Colonic mucosa (tissue), 4 donors: ENCODE data around the gene RUNX3. TPM values are rescaled to one million over a fixed set of nuclear protein-coding genes. Genes with fewer than 3 reads are reported as not detected.

ENCODE experiments used
- DNase-seq: peaks from one replicate; pipeline ENCODE4 v3.0.0-alpha.2; 2020
- H3K27ac ChIP-seq: fragments of 200-600 bp; one replicate; pipeline ENCODE4 v1.8.0; 2021
- H3K27me3 ChIP-seq: fragments of 200-600 bp; one replicate; pipeline ENCODE4 v1.8.0; 2021
- H3K36me3 ChIP-seq: fragments of 200-600 bp; one replicate; pipeline ENCODE4 v1.8.0; 2021
- H3K4me1 ChIP-seq: fragments of 200-600 bp; one replicate; pipeline ENCODE4 v1.8.0; 2021; ENCODE audit warnings: mild to moderate bottlenecking
- H3K4me3 ChIP-seq: fragments of 200-600 bp; one replicate; pipeline ENCODE4 v1.8.0; 2021
- H3K9ac ChIP-seq, 2 donors: one replicate each; pipeline ENCODE4 v1.7.0; 2013; ENCODE audit warnings: control low read depth in 2 of 2, low read depth in 2 of 2, low read length in 2 of 2
- H3K9me3 ChIP-seq: fragments of 200-600 bp; one replicate; pipeline ENCODE4 v1.8.0; 2021
- intact Hi-C: fragments of 100-400 bp; cut with DNase I; formaldehyde crosslinking; loops from one replicate; pipeline ENCODE4 v1.14.1; 2022
- total RNA-seq, 2 donors: library from RNA; stranded (reverse); fragmentation: NEBNext Ultra II Directional in 1 of 2; extraction: Animal tissue kit (Norgen Biotek cat#: 25700) in 1 of 2; gene quantifications; one replicate each; pipeline ENCODE4 v1.2.1, GENCODE V29; 2021
- TF ChIP-seq, protein P1 (sequence below): fragments of 200-600 bp; IDR thresholded peaks from one replicate; pipeline ENCODE4 v1.8.0; 2022; ENCODE audit warnings: antibody characterized with exemption, mild to moderate bottlenecking
- donor health status: healthy.
- donor health status: DM: no; HTN: no; CAD: no.
- donor health status: DM: no; HTN: no; CAD: no.

RUNX3 gene
- total RNA-seq, 2 donors from 2014 or later: 1.6 to 3.2 TPM

DNA sequence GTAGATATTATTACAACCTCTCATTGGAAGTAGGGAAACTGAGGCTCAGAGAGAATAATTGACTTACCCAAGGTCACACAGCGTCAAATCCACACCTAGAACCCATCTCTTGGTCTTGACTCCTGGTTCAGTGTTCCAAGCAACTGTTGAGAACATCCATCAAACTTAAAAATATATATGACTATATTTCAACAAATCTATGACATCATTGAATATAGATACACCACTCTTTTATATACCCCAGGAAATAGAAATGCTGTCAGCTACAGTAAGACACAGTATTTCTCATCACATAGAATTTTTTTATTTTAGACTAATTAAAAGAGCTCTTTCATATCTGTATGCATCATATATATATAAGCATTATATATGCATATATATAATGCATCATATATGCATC, 56.9 kb downstream of the RUNX3 start:
- TF ChIP-seq, protein P1, sequence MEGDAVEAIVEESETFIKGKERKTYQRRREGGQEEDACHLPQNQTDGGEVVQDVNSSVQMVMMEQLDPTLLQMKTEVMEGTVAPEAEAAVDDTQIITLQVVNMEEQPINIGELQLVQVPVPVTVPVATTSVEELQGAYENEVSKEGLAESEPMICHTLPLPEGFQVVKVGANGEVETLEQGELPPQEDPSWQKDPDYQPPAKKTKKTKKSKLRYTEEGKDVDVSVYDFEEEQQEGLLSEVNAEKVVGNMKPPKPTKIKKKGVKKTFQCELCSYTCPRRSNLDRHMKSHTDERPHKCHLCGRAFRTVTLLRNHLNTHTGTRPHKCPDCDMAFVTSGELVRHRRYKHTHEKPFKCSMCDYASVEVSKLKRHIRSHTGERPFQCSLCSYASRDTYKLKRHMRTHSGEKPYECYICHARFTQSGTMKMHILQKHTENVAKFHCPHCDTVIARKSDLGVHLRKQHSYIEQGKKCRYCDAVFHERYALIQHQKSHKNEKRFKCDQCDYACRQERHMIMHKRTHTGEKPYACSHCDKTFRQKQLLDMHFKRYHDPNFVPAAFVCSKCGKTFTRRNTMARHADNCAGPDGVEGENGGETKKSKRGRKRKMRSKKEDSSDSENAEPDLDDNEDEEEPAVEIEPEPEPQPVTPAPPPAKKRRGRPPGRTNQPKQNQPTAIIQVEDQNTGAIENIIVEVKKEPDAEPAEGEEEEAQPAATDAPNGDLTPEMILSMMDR: no peak
- Histone ChIP-seq H3K9me3 (no peaks in the 10 kb centered on the region), H3K9ac (no peak overlapping the region), H3K27me3 (no peaks in the 10 kb centered on the region), H3K4me3 (no peak overlapping the region), H3K27ac (no peak overlapping the region), H3K36me3 (no peaks in the 10 kb centered on the region), H3K4me1 (no peaks in the 10 kb centered on the region)
- DNase-seq: no peak
- intact Hi-C loops: no loop called here

DNA sequence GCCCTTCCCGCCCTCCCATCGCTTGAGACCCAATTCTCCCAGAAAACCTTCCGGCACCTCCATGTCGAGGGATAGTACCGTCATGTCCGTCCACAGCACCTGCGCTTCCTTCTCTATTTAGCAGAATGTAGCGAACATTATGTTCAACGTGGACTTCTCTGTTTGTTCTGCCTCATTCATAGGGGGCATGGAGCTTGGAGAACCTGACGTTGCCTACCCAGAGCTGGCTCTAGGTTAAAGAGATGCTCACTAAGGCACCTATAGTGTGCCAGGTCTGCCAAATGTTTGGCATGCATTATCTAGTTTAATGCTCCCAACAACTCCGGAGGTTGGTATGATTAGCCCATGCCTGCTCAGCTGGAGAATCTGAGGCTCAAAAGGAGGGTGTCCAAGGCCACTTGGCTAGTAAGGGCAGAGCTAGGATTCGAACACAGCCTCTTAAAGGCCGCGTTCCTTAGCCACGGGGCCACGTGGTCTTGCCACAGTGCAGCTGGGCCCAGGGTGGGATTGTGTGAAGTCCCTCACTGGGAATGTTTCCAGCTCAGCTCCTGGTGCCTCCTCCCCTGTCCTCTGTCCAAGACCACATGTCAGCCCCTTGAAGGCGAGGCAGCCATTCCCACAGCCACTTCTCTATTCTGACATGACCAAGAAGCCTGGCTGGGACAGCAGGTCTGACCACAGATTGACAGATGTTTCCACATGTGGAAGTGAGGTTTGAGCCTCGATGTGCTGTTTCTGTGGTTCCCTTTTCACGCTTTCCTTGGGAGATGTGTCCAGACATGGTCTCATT, 57.8 kb downstream of the RUNX3 start:
- intact Hi-C loops: no loop called here
- DNase-seq: peak; percentile 20
- H3K36me3 ChIP-seq: no peaks in the 10 kb centered on the region
- H3K9me3 ChIP-seq: no peaks in the 10 kb centered on the region
- TF ChIP-seq, protein P1: no peak
- H3K27ac ChIP-seq: no peak overlapping the region
- H3K9ac ChIP-seq: no peak overlapping the region
- no peaks in the 10 kb centered on the region for H3K4me1 ChIP-seq
- no peaks in the 10 kb centered on the region for H3K27me3 ChIP-seq
- H3K4me3 ChIP-seq: no peak overlapping the region

DNA sequence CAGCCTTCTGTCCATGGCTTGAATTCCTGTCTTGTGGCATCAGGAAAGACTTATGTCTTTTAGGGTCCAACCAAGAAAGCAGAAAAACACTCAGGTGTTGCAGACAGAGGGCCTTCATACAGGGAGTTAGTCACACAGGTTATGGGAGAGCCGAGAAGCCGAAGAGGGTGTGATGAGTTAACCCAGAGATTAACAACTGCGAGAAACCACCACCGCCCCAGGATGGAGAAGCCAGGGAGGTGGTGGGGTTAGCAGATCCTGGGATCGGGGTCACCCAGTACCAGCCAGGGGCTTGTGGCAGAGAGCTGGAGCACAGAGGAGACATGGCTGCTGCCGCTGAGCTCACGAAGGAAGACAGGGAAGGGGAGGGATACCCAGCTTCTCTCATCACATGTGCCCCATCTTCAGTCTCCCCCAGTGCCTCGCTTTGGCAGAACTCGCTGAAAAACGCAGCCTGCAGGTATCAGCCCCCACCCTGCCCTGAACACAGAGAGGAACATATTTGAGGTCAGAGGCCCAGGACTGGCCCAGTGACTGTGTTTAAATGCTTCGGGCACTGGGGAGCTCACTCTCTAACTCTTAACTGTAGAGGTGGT, 58.7 kb downstream of the RUNX3 start:
- Histone ChIP-seq H3K9ac (no peak overlapping the region), H3K27me3 (no peaks in the 10 kb centered on the region), H3K4me1 (no peaks in the 10 kb centered on the region), H3K27ac (no peak overlapping the region), H3K36me3 (no peaks in the 10 kb centered on the region), H3K4me3 (no peak overlapping the region), H3K9me3 (no peaks in the 10 kb centered on the region)
- intact Hi-C loops: no loop called here
- TF ChIP-seq, protein P1: no peak
- peak; percentile 16 for DNase-seq

DNA sequence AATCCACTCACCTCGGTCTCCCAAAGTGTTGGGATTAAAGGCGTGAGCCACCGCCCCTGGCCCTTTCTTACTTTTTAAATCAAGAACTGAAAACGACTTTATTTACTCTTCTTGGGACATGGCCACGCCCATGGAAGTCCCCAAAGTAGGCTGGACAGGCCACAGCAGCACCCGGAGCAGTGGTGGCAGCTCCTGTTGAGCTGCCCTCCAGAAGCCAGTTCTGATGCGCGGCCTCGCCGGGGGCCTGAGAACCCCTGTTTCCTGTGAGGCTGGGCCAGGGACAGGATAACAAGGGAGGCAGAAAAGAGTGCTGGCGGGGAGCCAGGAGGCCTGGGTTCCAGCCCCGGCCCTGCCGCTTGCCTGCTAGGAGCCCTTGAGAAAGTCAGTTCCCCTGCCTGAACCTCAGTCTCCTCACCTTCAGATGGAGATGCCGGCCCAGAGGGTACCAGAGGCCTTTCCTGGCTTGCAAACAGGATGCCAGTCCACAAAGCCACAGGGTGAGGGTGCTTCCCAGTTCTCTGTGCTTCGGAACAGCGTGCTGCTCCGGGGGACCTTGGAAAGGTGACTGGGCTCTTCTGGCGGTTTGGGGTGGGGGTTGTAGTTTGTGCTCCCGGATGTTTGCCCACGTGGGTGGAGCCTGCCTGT, 59.4 kb downstream of the RUNX3 start:
- Histone ChIP-seq H3K4me3 (no peak overlapping the region), H3K4me1 (no peaks in the 10 kb centered on the region), H3K27me3 (no peaks in the 10 kb centered on the region), H3K27ac (no peak overlapping the region), H3K9ac (no peak overlapping the region), H3K36me3 (no peaks in the 10 kb centered on the region), H3K9me3 (no peaks in the 10 kb centered on the region)
- DNase-seq: peak; percentile 21
- intact Hi-C loops: no loop called here
- TF ChIP-seq, protein P1: no peak

DNA sequence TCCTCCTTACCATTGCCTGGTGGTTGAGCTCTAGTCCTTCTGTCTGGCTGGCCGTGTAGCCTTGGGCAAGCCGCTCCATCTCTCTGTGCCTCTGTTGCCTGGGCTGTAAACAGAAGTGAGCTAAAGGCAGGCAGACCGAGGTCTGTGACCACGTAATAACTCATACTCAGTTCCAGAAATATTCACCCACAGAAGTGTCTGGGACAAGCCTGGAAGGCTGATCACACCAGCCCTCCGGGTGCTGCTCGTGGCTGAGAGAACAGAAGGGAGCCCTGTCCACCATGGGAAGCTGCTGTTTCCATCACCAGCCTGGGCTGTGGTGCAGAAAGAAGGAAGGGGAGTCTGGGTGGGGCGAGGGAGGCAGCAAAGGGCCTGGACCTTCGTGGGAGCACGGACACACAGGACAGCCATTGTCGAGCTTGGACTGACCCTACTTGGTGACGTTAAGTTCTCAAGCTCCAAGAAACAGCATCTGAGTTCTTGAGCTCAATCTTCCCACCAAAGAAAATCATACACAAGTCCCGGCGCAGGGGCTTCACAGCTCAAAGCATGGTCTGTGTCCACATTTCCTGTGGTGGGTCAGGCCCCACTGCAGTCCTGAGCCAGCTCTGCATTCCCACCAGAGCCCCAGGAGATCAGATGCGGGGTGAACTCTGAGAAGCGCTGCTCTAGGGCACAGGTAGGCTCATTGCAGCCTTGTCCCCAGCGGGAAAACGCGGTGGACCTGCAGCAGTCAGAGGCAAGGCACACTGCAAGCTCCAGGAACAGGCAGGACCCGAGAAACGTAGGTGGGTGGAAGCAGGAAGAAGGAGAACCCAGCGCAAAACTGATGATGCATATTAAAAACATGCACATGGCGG, 61.8 kb downstream of the RUNX3 start:
- peak; percentile 15 for DNase-seq
- H3K4me1 ChIP-seq: no peaks in the 10 kb centered on the region
- no peak overlapping the region for H3K27ac ChIP-seq
- intact Hi-C loops: no loop called here
- TF ChIP-seq, protein P1: no peak
- H3K36me3 ChIP-seq: no peaks in the 10 kb centered on the region
- H3K4me3 ChIP-seq: no peak overlapping the region
- no peak overlapping the region for H3K9ac ChIP-seq
- H3K27me3 ChIP-seq: no peaks in the 10 kb centered on the region
- no peaks in the 10 kb centered on the region for H3K9me3 ChIP-seq
